HG03175 (cell line): ENCODE data around the gene SPSB1.
A peak's percentile ranks its signal among the peaks of the same experiment; 100 is the strongest.
"Not testable (repeated sequence)": the region's sequence is repeated elsewhere in the genome, so short reads cannot be mapped to it uniquely, and the experiment has no call there.

ENCODE experiments used
- ATAC-seq: cut with Tn5 transposase; IDR thresholded peaks from one replicate; pipeline ENCODE4 v1.9.1; 2021; ENCODE audit warnings: mild to moderate bottlenecking, moderate library complexity; ENCODE audit not compliant: unreplicated experiment

SPSB1 gene

GRCh38 chr1:9385392-9385791, 92.7 kb downstream of the SPSB1 start:
- not testable (repeated sequence) for ATAC-seq

- no peak for ATAC-seq
Measured at GRCh38 chr1:9385801-9386573, 93.3 kb downstream of the SPSB1 start.

- ATAC-seq: no peak
Measured at GRCh38 chr1:9388335-9389180, 95.9 kb downstream of the SPSB1 start.

- ATAC-seq: no peak
Measured at GRCh38 chr1:9389968-9390367, 97.3 kb downstream of the SPSB1 start.

- ATAC-seq: no peak
Measured at GRCh38 chr1:9391620-9392019, 98.9 kb downstream of the SPSB1 start.

- ATAC-seq: no peak
Measured at GRCh38 chr1:9394010-9394409, 101.3 kb downstream of the SPSB1 start.

GRCh38 chr1:9395018-9395417, 102.3 kb downstream of the SPSB1 start:
- ATAC-seq: no peak

- no peak for ATAC-seq
Measured at GRCh38 chr1:9397047-9397446, 104.4 kb downstream of the SPSB1 start.

GRCh38 chr1:9397997-9398526, 105.4 kb downstream of the SPSB1 start:
- ATAC-seq: no peak

GRCh38 chr1:9399510-9400424, 107.1 kb downstream of the SPSB1 start:
- ATAC-seq: no peak

GRCh38 chr1:9400425-9401079, 107.9 kb downstream of the SPSB1 start:
- ATAC-seq: no peak

GRCh38 chr1:9401080-9401453, 108.4 kb downstream of the SPSB1 start:
- ATAC-seq: no peak

- no peak for ATAC-seq
Measured at GRCh38 chr1:9402256-9402616, 109.5 kb downstream of the SPSB1 start.

- no peak for ATAC-seq
Measured at GRCh38 chr1:9402717-9403225, 110.1 kb downstream of the SPSB1 start.

- ATAC-seq: no peak
Measured at GRCh38 chr1:9404117-9404914, 111.6 kb downstream of the SPSB1 start.

- no peak for ATAC-seq
Measured at GRCh38 chr1:9406111-9406510, 113.4 kb downstream of the SPSB1 start.

- no peak for ATAC-seq
Measured at GRCh38 chr1:9410737-9411297, 118.1 kb downstream of the SPSB1 start.

GRCh38 chr1:9413071-9413876, 120.6 kb downstream of the SPSB1 start:
- ATAC-seq: peak; percentile 69
